ENCODE data around the gene KCNK4. TPM values are rescaled to one million over a fixed set of nuclear protein-coding genes. Genes with fewer than 3 reads are reported as not detected.
A peak's percentile ranks its signal among the peaks of the same experiment; 100 is the strongest.
"Not testable (repeated sequence)": the region's sequence is repeated elsewhere in the genome, so short reads cannot be mapped to it uniquely, and the experiment has no call there.

Gene KCNK4
- total RNA-seq, 1 donor from 2014 or later: 0.44 TPM

DNA sequence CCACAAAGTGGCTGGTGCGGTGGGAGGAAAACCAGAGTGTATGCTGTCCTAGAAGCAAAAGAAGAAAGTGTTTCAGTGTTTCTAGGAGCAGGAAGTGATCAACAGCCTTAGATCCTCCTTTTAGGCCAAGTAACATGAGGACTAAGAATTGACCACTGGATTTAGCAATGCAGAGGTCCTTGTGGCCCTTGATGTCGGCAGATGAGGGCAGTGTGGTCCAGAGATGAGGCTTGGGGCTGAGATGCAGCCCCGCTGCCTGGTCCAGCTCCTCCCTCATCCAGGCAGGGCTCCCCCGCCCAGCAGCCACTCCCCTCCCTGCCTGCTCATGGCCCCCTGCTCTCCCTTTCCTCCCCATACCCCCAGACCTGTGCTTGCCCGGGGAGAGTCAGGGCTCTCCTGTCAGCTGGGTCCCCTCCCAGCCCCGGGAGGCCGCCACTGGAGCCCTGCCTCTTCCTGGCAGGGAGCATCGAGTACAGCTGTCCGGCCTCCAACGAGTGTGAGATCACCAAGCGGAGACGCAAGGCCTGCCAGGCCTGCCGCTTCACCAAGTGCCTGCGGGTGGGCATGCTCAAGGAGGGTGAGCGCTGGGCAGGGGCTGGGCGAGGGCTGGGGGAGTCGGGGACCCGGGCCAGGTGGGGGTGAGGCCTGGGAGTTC lies 22.5 kb downstream of the KCNK4 start:
- Mint-ChIP-seq H3K27me3 (no peaks in the 10 kb centered on the region), H3K27ac (no peak overlapping the region), H3K9me3 (no peaks in the 10 kb centered on the region), H3K4me3 (no peak overlapping the region), H3K36me3 (ENCODE audit: low read depth) (peaks cover 46% of the 10 kb centered on the region), H3K4me1 (peaks cover 19% of the 10 kb centered on the region)
- ChIA-PET CTCF (interaction anchor here (0.7 to 2.3 kb wide), 2 partner anchors 8 to 41 kb away, joined by 3 to 10 read pairs; partner anchors contain the start of gene ESRRA), POLR2A (no interaction called here)
- DNase-seq (no peak), ATAC-seq (ENCODE audit: low read depth) (no peak)
- intact Hi-C loops (cut with micrococcal nuclease): no loop called here
- TF ChIP-seq, protein P1, sequence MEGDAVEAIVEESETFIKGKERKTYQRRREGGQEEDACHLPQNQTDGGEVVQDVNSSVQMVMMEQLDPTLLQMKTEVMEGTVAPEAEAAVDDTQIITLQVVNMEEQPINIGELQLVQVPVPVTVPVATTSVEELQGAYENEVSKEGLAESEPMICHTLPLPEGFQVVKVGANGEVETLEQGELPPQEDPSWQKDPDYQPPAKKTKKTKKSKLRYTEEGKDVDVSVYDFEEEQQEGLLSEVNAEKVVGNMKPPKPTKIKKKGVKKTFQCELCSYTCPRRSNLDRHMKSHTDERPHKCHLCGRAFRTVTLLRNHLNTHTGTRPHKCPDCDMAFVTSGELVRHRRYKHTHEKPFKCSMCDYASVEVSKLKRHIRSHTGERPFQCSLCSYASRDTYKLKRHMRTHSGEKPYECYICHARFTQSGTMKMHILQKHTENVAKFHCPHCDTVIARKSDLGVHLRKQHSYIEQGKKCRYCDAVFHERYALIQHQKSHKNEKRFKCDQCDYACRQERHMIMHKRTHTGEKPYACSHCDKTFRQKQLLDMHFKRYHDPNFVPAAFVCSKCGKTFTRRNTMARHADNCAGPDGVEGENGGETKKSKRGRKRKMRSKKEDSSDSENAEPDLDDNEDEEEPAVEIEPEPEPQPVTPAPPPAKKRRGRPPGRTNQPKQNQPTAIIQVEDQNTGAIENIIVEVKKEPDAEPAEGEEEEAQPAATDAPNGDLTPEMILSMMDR (IDR thresholded peaks at IDR 0.05): no peak

DNA sequence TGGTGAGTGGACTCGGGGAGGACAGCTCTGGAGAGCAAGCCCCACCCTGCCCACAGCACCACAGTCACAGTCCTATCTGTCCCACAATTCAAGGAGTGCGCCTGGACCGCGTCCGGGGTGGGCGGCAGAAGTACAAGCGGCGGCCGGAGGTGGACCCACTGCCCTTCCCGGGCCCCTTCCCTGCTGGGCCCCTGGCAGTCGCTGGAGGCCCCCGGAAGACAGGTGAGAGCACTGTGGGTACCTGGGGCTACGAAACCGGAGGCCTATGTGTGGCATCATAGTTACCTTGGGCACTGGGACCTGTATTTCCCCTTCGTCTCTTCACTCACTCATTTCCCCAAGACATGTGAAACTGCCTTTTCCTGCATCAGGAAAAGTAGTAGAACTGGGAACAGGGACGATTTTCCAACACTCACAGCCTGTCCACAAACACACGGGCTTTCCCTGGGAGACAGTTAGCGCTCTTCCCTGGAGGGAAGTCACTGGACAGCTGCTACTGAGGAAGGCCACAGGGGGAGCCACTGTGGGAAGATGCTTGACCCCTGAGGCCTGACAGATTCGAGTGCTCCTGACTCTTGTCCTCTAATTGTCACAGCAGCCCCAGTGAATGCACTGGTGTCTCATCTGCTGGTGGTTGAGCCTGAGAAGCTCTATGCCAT lies 23.2 kb downstream of the KCNK4 start:
- no peaks in the 10 kb centered on the region for H3K27me3 Mint-ChIP-seq
- ATAC-seq (ENCODE audit: low read depth) (no peak), DNase-seq (no peak)
- intact Hi-C loops (cut with micrococcal nuclease): no loop called here
- H3K36me3 Mint-ChIP-seq (ENCODE audit: low read depth): peaks cover 46% of the 10 kb centered on the region
- peaks cover 25% of the 10 kb centered on the region for H3K4me1 Mint-ChIP-seq
- H3K27ac Mint-ChIP-seq: no peak overlapping the region
- ChIA-PET CTCF (interaction anchor here (0.7 to 2.3 kb wide), 2 partner anchors 9 to 41 kb away, joined by 3 to 10 read pairs; partner anchors contain the start of gene ESRRA), POLR2A (no interaction called here)
- TF ChIP-seq, protein P1 (IDR thresholded peaks at IDR 0.05): no peak
- no peak overlapping the region for H3K4me3 Mint-ChIP-seq
- no peaks in the 10 kb centered on the region for H3K9me3 Mint-ChIP-seq

DNA sequence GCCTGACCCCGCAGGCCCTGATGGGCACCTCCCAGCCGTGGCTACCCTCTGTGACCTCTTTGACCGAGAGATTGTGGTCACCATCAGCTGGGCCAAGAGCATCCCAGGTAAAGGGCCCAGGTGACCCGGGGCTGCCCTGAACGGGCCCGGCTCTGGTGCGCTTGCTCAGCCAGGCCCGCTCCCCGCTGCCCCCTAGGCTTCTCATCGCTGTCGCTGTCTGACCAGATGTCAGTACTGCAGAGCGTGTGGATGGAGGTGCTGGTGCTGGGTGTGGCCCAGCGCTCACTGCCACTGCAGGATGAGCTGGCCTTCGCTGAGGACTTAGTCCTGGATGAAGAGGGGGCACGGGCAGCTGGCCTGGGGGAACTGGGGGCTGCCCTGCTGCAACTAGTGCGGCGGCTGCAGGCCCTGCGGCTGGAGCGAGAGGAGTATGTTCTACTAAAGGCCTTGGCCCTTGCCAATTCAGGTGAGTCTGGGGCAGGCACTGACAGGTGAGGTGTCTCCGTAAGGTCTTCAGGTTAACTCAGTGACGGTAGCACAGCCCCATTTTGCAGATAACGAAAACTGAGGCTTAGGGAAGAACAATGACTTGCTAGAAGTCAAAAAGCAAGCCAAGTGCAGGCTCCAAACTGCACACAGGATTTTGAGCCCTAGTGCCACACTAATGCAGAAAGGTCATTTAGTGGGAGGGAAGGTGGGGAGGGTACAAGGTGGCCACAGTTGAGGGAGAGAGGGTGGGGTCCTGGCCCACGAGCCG lies 23.9 kb downstream of the KCNK4 start:
- ATAC-seq (ENCODE audit: low read depth): no peak
- H3K4me1 Mint-ChIP-seq: peaks cover 27% of the 10 kb centered on the region
- peaks cover 46% of the 10 kb centered on the region for H3K36me3 Mint-ChIP-seq (ENCODE audit: low read depth)
- CTCF ChIA-PET: interaction anchor here (2.3 kb wide), 1 partner anchor 40 kb away, joined by 10 read pairs; no protein-coding TSS in a partner anchor
- no peak for DNase-seq
- TF ChIP-seq, protein P1 (IDR thresholded peaks at IDR 0.05): no peak
- no peaks in the 10 kb centered on the region for H3K27me3 Mint-ChIP-seq
- POLR2A ChIA-PET: interaction anchor here (4.0 kb wide), 1 partner anchor 39 kb away, joined by 61 read pairs; no protein-coding TSS in a partner anchor
- no peak overlapping the region for H3K27ac Mint-ChIP-seq
- intact Hi-C loops (cut with micrococcal nuclease): loop anchor here (5.0 kb wide), 3 partner anchors 83 to 427 kb away; partner anchors contain the start of genes DNAJC4, NAA40, RASGRP2 and VEGFB
- no peaks in the 10 kb centered on the region for H3K9me3 Mint-ChIP-seq
- H3K4me3 Mint-ChIP-seq: no peak overlapping the region

DNA sequence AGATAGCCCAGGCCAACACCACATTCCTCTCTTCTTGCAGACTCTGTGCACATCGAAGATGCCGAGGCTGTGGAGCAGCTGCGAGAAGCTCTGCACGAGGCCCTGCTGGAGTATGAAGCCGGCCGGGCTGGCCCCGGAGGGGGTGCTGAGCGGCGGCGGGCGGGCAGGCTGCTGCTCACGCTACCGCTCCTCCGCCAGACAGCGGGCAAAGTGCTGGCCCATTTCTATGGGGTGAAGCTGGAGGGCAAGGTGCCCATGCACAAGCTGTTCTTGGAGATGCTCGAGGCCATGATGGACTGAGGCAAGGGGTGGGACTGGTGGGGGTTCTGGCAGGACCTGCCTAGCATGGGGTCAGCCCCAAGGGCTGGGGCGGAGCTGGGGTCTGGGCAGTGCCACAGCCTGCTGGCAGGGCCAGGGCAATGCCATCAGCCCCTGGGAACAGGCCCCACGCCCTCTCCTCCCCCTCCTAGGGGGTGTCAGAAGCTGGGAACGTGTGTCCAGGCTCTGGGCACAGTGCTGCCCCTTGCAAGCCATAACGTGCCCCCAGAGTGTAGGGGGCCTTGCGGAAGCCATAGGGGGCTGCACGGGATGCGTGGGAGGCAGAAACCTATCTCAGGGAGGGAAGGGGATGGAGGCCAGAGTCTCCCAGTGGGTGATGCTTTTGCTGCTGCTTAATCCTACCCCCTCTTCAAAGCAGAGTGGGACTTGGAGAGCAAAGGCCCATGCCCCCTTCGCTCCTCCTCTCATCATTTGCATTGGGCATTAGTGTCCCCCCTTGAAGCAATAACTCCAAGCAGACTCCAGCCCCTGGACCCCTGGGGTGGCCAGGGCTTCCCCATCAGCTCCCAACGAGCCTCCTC lies 24.8 kb downstream of the KCNK4 start:
- intact Hi-C loops (cut with micrococcal nuclease): loop anchor here (5.0 kb wide), 3 partner anchors 84 to 426 kb away; partner anchors contain the start of genes DNAJC4, NAA40, RASGRP2 and VEGFB
- H3K9me3 Mint-ChIP-seq; ATAC-seq (ENCODE audit: low read depth); H3K27me3 Mint-ChIP-seq; DNase-seq: not testable (repeated sequence)
- Mint-ChIP-seq H3K4me1 (peaks cover 29% of the 10 kb centered on the region), H3K27ac (peak overlapping the region; percentile 99), H3K36me3 (ENCODE audit: low read depth) (peaks cover 51% of the 10 kb centered on the region), H3K4me3 (peak overlapping the region; percentile 94)
- POLR2A ChIA-PET: interaction anchor here (0.6 to 4.9 kb wide), 7 partner anchors 11 to 1572 kb away, joined by 3 to 94 read pairs (median 59); partner anchors contain the start of genes CATSPERZ, CCDC88B, ESRRA and FIBP
- CTCF ChIA-PET: interaction anchor here (0.5 to 4.2 kb wide), 6 partner anchors 11 to 133 kb away, joined by 3 to 138 read pairs (median 42); partner anchors contain the start of genes CCDC88B and ESRRA
